Measurements from ENCODE around the gene FRAS1. TPM values are rescaled to one million over a fixed set of nuclear protein-coding genes. Genes with fewer than 3 reads are reported as not detected.

The FRAS1 gene
- total RNA-seq, 6 experiments from 2014 or later, result 0.12 to 1.5 (median 0.45) TPM

GRCh38 chr4:78551420-78552351, 494.6 kb downstream of the FRAS1 start, which contains the start of gene ANXA3:
ANXA3 (plus strand) TSS chr4:78551770; CDS start chr4:78554474, 2,704 bp downstream.
- Histone ChIP-seq H3K36me3 (no peaks in the 10 kb centered on the region), H3K4me3 (peak within 1 kb of the TSS; percentile 22 to 48 (median 35)), H3K27me3 (peaks cover 0 to 16% of the 10 kb centered on the region in 2 donors), H3K4me1 (peaks cover 0 to 4% (median 0%) of the 10 kb centered on the region in 4 donors), H3K9me3 (no peaks in the 10 kb centered on the region), H3K27ac (peak within 1 kb of the TSS; percentile 43 to 56 (median 47))
- peak; percentile 34 to 71 (median 56) for DNase-seq
- ATAC-seq, result peak; percentile 52 to 64 (median 61)
- intact Hi-C loops (cut with DNase I), result no loop called here
- WGBS (ENCODE audit: insufficient coverage, low coverage, low lambda C conversion rate, missing lambda C conversion rate), result 15% methylated on average over 22 of the region's 65 CpGs
- no peak for TF ChIP-seq CTCF (IDR thresholded peaks at IDR 0.05)
- no peak for TF ChIP-seq POLR2A (IDR thresholded peaks at IDR 0.05)

GRCh38 chr4:78552389-78553042, 495.4 kb downstream of the FRAS1 start:
- peak overlapping the region in 2 of 3 donors; percentile 43 to 56 for H3K27ac ChIP-seq
- 30% methylated on average over 10 of the region's 10 CpGs for WGBS (ENCODE audit: insufficient coverage, low coverage, low lambda C conversion rate, missing lambda C conversion rate)
- peaks cover 0 to 16% of the 10 kb centered on the region in 2 donors for H3K27me3 ChIP-seq
- H3K36me3 ChIP-seq, result no peaks in the 10 kb centered on the region
- peaks cover 0 to 4% (median 0%) of the 10 kb centered on the region in 4 donors for H3K4me1 ChIP-seq
- peak in 2 of 4 donors; percentile 6 to 38 for ATAC-seq
- TF ChIP-seq CTCF (IDR thresholded peaks at IDR 0.05), result no peak
- TF ChIP-seq POLR2A (IDR thresholded peaks at IDR 0.05), result no peak
- no peak for DNase-seq
- no peaks in the 10 kb centered on the region for H3K9me3 ChIP-seq
- H3K4me3 ChIP-seq, result peak overlapping the region in 1 of 3 donors; percentile 48
- intact Hi-C loops (cut with DNase I), result no loop called here

- H3K27me3 ChIP-seq, result peaks cover 0 to 16% of the 10 kb centered on the region in 2 donors
- DNase-seq, result no peak
- intact Hi-C loops (cut with DNase I), result no loop called here
- no peak for ATAC-seq
- WGBS (ENCODE audit: insufficient coverage, low coverage, low lambda C conversion rate, missing lambda C conversion rate), result 47% methylated on average over 3 of the region's 3 CpGs
- no peaks in the 10 kb centered on the region for H3K9me3 ChIP-seq
- H3K4me3 ChIP-seq, result no peak overlapping the region
- H3K36me3 ChIP-seq, result no peaks in the 10 kb centered on the region
- no peak overlapping the region for H3K27ac ChIP-seq
- TF ChIP-seq CTCF (IDR thresholded peaks at IDR 0.05) (no peak), POLR2A (IDR thresholded peaks at IDR 0.05) (no peak)
- peaks cover 0 to 4% (median 0%) of the 10 kb centered on the region in 4 donors for H3K4me1 ChIP-seq
Observed at GRCh38 chr4:78553043-78553396, 495.9 kb downstream of the FRAS1 start.

GRCh38 chr4:78553529-78554060, 496.5 kb downstream of the FRAS1 start:
- peaks cover 0 to 16% of the 10 kb centered on the region in 2 donors for H3K27me3 ChIP-seq
- H3K27ac ChIP-seq, result no peak overlapping the region
- ATAC-seq (no peak), DNase-seq (no peak)
- no peaks in the 10 kb centered on the region for H3K9me3 ChIP-seq
- TF ChIP-seq CTCF (IDR thresholded peaks at IDR 0.05) (no peak), POLR2A (IDR thresholded peaks at IDR 0.05) (no peak)
- peaks cover 0 to 4% (median 0%) of the 10 kb centered on the region in 4 donors for H3K4me1 ChIP-seq
- no peak overlapping the region for H3K4me3 ChIP-seq
- H3K36me3 ChIP-seq, result no peaks in the 10 kb centered on the region
- intact Hi-C loops (cut with DNase I), result no loop called here

Measured in right lobe of liver (tissue), 6 donors.